K562 (cell line): Measurements from ENCODE around the gene SF3A2. TPM values are rescaled to one million over a fixed set of nuclear protein-coding genes. Genes with fewer than 3 reads are reported as not detected.

Source experiments
- BACH1 ChIP-seq: fragments of 200-800 bp; sonication (Bioruptor generic); IDR thresholded peaks from 2 replicates; pipeline ENCODE4 v1.6.1; 2016; ENCODE audit warnings: missing genetic modification characterization, missing compliant biosample characterization
- ERF ChIP-seq: fragments of 450-650 bp; formaldehyde crosslinking; IDR thresholded peaks from 2 replicates; pipeline ENCODE4 v1.4.0; 2020; ENCODE audit warnings: mild to moderate bottlenecking, mixed read lengths
- RREB1 ChIP-seq: fragments of 250-450 bp; sonication (Bioruptor Pico); IDR thresholded peaks from 2 replicates; pipeline ENCODE4 v1.4.0; 2020
- polyA plus RNA-seq, 8 experiments: library from polyadenylated mRNA; depleted of rRNA in 4 of 8; stranded (reverse) in 5 of 8; unstranded in 3 of 8; fragments of >200 nt; fragmentation: Nextera tagmentation in 2 of 8; fragmentation: Illumina TruSeq in 1 of 8; extraction: Ambion mirVana in 2 of 8; extraction: Trizol in 1 of 8; gene quantifications; 2 replicates each; pipeline versions ENCODE4 v1.2.1 to v1.2.3, GENCODE V29; 2011 to 2014; ENCODE audit warnings: inconsistent platforms in 1 of 8, missing spikeins in 1 of 8
- total RNA-seq, 7 experiments: library from RNA; depleted of rRNA in 6 of 7; stranded (reverse); fragments of >200 nt in 6 of 7; fragmentation: Illumina TruSeq in 2 of 7; extraction: Trizol in 2 of 7; gene quantifications; 2 replicates each; pipeline versions ENCODE4 v1.2.1 to v1.2.3, GENCODE V29; 2011 to 2021; ENCODE audit warnings: low replicate concordance in 1 of 7

Gene SF3A2
- total and polyA plus RNA-seq, 9 of the 15 experiments (the other 6 are each of a cell fraction or from before 2014, with no cell fraction given): 0.17 to 194 (median 22.8) TPM

DNA sequence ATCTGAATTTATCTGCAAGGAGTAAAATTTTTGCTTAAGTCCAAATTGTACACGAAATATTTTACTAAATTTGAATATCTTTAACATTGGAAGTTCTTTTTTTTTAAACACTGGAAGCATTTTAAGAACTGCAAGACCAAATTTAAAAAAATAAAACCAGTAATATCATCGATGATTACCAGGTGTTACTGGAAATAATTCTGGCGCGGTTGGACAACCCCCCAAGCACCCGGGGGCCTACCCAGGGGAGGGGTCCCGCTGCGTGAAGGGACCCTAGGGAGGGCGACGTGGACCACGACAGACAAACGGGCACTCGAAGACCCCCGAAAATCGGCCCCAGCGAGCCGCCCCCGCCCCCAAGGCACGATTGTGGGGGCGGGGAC lies 32.2 kb downstream of the SF3A2 start (continued):
- no peak for TF ChIP-seq RREB1 (CRISPR knock-in tag)
- TF ChIP-seq BACH1 (tag): 0 out of 2 replicates have a peak, but pooled peaks have one; percentile 76
- 0 out of 2 replicates have a peak, but pooled peaks have one; percentile 22 for TF ChIP-seq ERF (CRISPR knock-in tag)
